Fibroblast of the conjunctiva (primary cell): ENCODE measurements around the gene ALKBH6.
A peak's percentile ranks its signal among the peaks of the same experiment; 100 is the strongest.

Experiments
- DNase-seq: peaks from one replicate; pipeline ENCODE4 v3.0.0-alpha.2; 2010; ENCODE audit warnings: low read depth

Gene ALKBH6

GRCh38 chr19:36030264-36031148 lies 16.5 kb upstream of the ALKBH6 start:
- DNase-seq: peak; percentile 21

GRCh38 chr19:36028313-36029041 lies 14.5 kb upstream of the ALKBH6 start:
- DNase-seq: no peak

GRCh38 chr19:36027696-36028095 lies 13.7 kb upstream of the ALKBH6 start:
- no peak for DNase-seq

- no peak for DNase-seq
Measured at GRCh38 chr19:36026091-36026876, 12.3 kb upstream of the ALKBH6 start.

GRCh38 chr19:36025541-36025940 lies 11.5 kb upstream of the ALKBH6 start:
- no peak for DNase-seq

- no peak for DNase-seq
Measured at GRCh38 chr19:36023432-36023831, 9.4 kb upstream of the ALKBH6 start.

- no peak for DNase-seq
Measured at GRCh38 chr19:36019061-36019670, 5.2 kb upstream of the ALKBH6 start.

GRCh38 chr19:36013280-36014011 lies 567 bp downstream of the ALKBH6 start:
- DNase-seq: no peak

- no peak for DNase-seq
Measured at GRCh38 chr19:36010402-36010801, 3.6 kb downstream of the ALKBH6 start.

- DNase-seq: no peak
Measured at GRCh38 chr19:36009633-36010379, 4.2 kb downstream of the ALKBH6 start.

- DNase-seq: peak; percentile 22
Measured at GRCh38 chr19:36009220-36009619, 4.8 kb downstream of the ALKBH6 start.

GRCh38 chr19:36008336-36008978 lies 5.6 kb downstream of the ALKBH6 start, which contains the start of gene SYNE4:
TSS of gene SYNE4 (minus strand) at chr19:36008813. CDS start at chr19:36008681, 132 bp downstream.
- DNase-seq: no peak

GRCh38 chr19:36006955-36007354 lies 7.1 kb downstream of the ALKBH6 start:
- no peak for DNase-seq

- no peak for DNase-seq
Measured at GRCh38 chr19:36003284-36003683, 10.7 kb downstream of the ALKBH6 start.

- no peak for DNase-seq
Measured at GRCh38 chr19:36001605-36002004, 12.4 kb downstream of the ALKBH6 start.

- DNase-seq: no peak
Measured at GRCh38 chr19:35996777-35997176, 17.2 kb downstream of the ALKBH6 start.

GRCh38 chr19:35995048-35995993 lies 18.7 kb downstream of the ALKBH6 start, which contains the start of gene SDHAF1:
TSS of gene SDHAF1 (plus strand) at chr19:35995188. CDS start at chr19:35995275, 87 bp downstream.
- DNase-seq: peak; percentile 75

GRCh38 chr19:35993923-35994598 lies 20.0 kb downstream of the ALKBH6 start:
- DNase-seq: no peak
